GM18499 (cell line): Measurements from ENCODE around the gene LAMC1.

Source experiments
- ATAC-seq: cut with Tn5 transposase; IDR thresholded peaks from one replicate; pipeline ENCODE4 v1.9.1; 2021; ENCODE audit warnings: moderate number of reproducible peaks; ENCODE audit not compliant: insufficient read depth, unreplicated experiment

Gene LAMC1

GRCh38 chr1:183023146-183023600, at the start of gene LAMC1:
Gene LAMC1 (plus strand): TSS chr1:183023420. CDS start chr1:183023717, 297 bp downstream.
- peak; percentile 12 for ATAC-seq

- no peak for ATAC-seq
These were observed 48.6 kb upstream of the LAMC1 start for GRCh38 chr1:182974506-182975191.

- ATAC-seq = no peak
These were observed 45.7 kb upstream of the LAMC1 start for GRCh38 chr1:182977480-182977879.

- no peak for ATAC-seq
These were observed 44.9 kb upstream of the LAMC1 start for GRCh38 chr1:182978151-182978853.

- no peak for ATAC-seq
These were observed 39.1 kb upstream of the LAMC1 start for GRCh38 chr1:182984138-182984537.

GRCh38 chr1:182984621-182985020, 38.6 kb upstream of the LAMC1 start:
- no peak for ATAC-seq

GRCh38 chr1:182985876-182986275, 37.3 kb upstream of the LAMC1 start:
- ATAC-seq = no peak

GRCh38 chr1:182990413-182991144, 32.6 kb upstream of the LAMC1 start:
- ATAC-seq = no peak

- ATAC-seq = no peak
These were observed 29.5 kb upstream of the LAMC1 start for GRCh38 chr1:182993746-182994145.

- no peak for ATAC-seq
These were observed 27.3 kb upstream of the LAMC1 start for GRCh38 chr1:182995894-182996293.

- no peak for ATAC-seq
These were observed 26.4 kb upstream of the LAMC1 start for GRCh38 chr1:182996816-182997215.

- ATAC-seq = no peak
These were observed 24.7 kb upstream of the LAMC1 start for GRCh38 chr1:182998482-182998881.

- no peak for ATAC-seq
These were observed 22.9 kb upstream of the LAMC1 start for GRCh38 chr1:183000167-183000962.

- no peak for ATAC-seq
These were observed 21.0 kb upstream of the LAMC1 start for GRCh38 chr1:183002267-183002666.

- ATAC-seq = no peak
These were observed 20.4 kb upstream of the LAMC1 start for GRCh38 chr1:183002797-183003196.

GRCh38 chr1:183003203-183003602, 20.0 kb upstream of the LAMC1 start:
- no peak for ATAC-seq

GRCh38 chr1:183004141-183004540, 19.1 kb upstream of the LAMC1 start:
- no peak for ATAC-seq

- no peak for ATAC-seq
These were observed 11.4 kb upstream of the LAMC1 start for GRCh38 chr1:183011859-183012258.

- no peak for ATAC-seq
These were observed 10.8 kb upstream of the LAMC1 start for GRCh38 chr1:183012301-183012994.
